Smooth muscle cell of trachea (primary cell): ENCODE results near the gene GAGE1. TPM values are rescaled to one million over a fixed set of nuclear protein-coding genes. Genes with fewer than 3 reads are reported as not detected.

Experiments
- total RNA-seq: library from RNA; depleted of rRNA; stranded (reverse); fragments of >200 nt; gene quantifications from 2 replicates; pipeline ENCODE4 v1.2.1, GENCODE V29; 2014

The GAGE1 gene, protein sequence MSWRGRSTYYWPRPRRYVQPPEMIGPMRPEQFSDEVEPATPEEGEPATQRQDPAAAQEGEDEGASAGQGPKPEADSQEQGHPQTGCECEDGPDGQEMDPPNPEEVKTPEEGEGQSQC
- not detected in 2 replicates for total RNA-seq

DNA sequence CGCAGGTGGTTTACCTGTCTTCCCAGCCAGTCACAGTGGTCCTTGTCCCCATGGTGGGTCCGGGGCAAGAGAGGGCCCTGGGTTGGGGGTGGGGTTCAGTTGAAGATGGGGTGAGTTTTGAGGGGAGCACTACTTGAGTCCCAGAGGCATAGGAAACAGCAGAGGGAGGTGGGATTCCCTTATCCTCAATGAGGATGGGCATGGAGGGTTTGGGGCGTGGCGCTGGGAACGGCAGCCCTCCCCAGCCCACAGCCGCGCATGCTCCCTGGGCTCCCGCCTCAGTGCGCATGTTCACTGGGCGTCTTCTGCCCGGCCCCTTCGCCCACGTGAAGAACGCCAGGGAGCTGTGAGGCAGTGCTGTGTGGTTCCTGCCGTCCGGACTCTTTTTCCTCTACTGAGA lies at the start of gene GAGE1:
GAGE1 (plus strand) TSS at position 301 of the 400 bp plus-strand sequence. CDS start 1,155 bp downstream, outside the sequence.

DNA sequence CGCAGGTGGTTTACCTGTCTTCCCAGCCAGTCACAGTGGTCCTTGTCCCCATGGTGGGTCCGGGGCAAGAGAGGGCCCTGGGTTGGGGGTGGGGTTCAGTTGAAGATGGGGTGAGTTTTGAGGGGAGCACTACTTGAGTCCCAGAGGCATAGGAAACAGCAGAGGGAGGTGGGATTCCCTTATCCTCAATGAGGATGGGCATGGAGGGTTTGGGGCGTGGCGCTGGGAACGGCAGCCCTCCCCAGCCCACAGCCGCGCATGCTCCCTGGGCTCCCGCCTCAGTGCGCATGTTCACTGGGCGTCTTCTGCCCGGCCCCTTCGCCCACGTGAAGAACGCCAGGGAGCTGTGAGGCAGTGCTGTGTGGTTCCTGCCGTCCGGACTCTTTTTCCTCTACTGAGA lies 47.8 kb upstream of the GAGE1 start, which contains the start of gene GAGE12E:
GAGE12E (plus strand) TSS at position 301 of the 400 bp plus-strand sequence. CDS start 1,155 bp downstream, outside the sequence.

DNA sequence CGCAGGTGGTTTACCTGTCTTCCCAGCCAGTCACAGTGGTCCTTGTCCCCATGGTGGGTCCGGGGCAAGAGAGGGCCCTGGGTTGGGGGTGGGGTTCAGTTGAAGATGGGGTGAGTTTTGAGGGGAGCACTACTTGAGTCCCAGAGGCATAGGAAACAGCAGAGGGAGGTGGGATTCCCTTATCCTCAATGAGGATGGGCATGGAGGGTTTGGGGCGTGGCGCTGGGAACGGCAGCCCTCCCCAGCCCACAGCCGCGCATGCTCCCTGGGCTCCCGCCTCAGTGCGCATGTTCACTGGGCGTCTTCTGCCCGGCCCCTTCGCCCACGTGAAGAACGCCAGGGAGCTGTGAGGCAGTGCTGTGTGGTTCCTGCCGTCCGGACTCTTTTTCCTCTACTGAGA lies 38.3 kb upstream of the GAGE1 start, which contains the start of gene GAGE12F:
GAGE12F (plus strand) TSS at position 301 of the 400 bp plus-strand sequence. CDS start 1,155 bp downstream, outside the sequence.

DNA sequence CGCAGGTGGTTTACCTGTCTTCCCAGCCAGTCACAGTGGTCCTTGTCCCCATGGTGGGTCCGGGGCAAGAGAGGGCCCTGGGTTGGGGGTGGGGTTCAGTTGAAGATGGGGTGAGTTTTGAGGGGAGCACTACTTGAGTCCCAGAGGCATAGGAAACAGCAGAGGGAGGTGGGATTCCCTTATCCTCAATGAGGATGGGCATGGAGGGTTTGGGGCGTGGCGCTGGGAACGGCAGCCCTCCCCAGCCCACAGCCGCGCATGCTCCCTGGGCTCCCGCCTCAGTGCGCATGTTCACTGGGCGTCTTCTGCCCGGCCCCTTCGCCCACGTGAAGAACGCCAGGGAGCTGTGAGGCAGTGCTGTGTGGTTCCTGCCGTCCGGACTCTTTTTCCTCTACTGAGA lies 28.7 kb upstream of the GAGE1 start, which contains the start of gene GAGE12G:
GAGE12G (plus strand) TSS at position 301 of the 400 bp plus-strand sequence. CDS start 1,155 bp downstream, outside the sequence.

DNA sequence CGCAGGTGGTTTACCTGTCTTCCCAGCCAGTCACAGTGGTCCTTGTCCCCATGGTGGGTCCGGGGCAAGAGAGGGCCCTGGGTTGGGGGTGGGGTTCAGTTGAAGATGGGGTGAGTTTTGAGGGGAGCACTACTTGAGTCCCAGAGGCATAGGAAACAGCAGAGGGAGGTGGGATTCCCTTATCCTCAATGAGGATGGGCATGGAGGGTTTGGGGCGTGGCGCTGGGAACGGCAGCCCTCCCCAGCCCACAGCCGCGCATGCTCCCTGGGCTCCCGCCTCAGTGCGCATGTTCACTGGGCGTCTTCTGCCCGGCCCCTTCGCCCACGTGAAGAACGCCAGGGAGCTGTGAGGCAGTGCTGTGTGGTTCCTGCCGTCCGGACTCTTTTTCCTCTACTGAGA lies 19.2 kb upstream of the GAGE1 start, which contains the start of gene GAGE12H:
GAGE12H (plus strand) TSS at position 301 of the 400 bp plus-strand sequence. CDS start 1,155 bp downstream, outside the sequence.

DNA sequence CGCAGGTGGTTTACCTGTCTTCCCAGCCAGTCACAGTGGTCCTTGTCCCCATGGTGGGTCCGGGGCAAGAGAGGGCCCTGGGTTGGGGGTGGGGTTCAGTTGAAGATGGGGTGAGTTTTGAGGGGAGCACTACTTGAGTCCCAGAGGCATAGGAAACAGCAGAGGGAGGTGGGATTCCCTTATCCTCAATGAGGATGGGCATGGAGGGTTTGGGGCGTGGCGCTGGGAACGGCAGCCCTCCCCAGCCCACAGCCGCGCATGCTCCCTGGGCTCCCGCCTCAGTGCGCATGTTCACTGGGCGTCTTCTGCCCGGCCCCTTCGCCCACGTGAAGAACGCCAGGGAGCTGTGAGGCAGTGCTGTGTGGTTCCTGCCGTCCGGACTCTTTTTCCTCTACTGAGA lies 9.6 kb upstream of the GAGE1 start, which contains the start of gene GAGE2A:
GAGE2A (plus strand) TSS at position 301 of the 400 bp plus-strand sequence. CDS start 1,155 bp downstream, outside the sequence.

Other genes with a start within 250 kb of the GAGE1 start
- gene GAGE12C, start 66.8 kb upstream of the GAGE1 start, total RNA-seq = not detected in 2 replicates
- not detected in 2 replicates for gene GAGE12D, start 57.3 kb upstream of the GAGE1 start, total RNA-seq
- gene GAGE12E, start 47.7 kb upstream of the GAGE1 start, total RNA-seq = not detected in 2 replicates
- gene GAGE12F, start 38.2 kb upstream of the GAGE1 start, total RNA-seq = not detected in 2 replicates
- gene GAGE12G, start 28.6 kb upstream of the GAGE1 start, total RNA-seq = not detected in 2 replicates
- not detected in 2 replicates for gene GAGE12H, start 19.1 kb upstream of the GAGE1 start, total RNA-seq
- not detected in 2 replicates for gene GAGE2A, start 9.5 kb upstream of the GAGE1 start, total RNA-seq
- gene PAGE1, start 97.0 kb downstream of the GAGE1 start, total RNA-seq = not detected in 2 replicates
- gene PAGE4, start 230.3 kb downstream of the GAGE1 start, total RNA-seq = not detected in 2 replicates